ENCODE data around the gene MEGF6.

The MEGF6 gene

DNA sequence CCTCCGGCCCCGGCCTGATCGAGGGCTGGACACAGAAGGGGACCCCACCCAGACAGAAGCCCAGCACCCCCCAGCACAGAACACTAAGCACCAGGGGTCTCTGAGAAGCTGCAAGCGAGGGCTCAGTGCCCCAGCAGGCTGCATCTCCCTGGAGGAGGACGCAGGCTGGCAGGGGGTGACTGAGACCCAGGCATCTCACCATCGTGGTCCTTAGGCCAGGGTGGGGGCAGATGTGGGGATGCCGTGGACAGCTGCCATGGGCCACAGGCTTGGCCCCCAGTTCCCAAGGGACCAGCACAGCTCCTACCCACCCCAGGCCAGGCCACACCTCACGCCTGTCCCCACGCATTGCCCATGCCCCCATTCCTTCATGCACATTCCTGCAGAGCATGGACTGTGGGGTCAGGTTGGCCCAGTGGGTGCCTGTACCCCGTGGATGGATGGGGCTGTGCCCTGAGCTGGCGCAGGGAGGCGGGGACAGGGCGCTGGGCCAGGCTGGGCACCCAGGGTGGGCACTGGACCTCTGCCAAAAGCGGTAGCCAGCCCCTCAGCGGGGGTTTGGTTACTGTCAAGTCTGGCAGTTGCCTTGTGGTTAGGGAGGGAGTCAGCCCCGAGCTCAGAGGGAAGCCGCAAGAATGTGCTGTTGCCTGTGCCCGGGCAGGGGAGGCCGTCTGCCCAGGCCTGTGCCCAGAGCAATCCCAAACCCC is 95.4 kb downstream of the MEGF6 start:
- TF ChIP-seq, protein P1, sequence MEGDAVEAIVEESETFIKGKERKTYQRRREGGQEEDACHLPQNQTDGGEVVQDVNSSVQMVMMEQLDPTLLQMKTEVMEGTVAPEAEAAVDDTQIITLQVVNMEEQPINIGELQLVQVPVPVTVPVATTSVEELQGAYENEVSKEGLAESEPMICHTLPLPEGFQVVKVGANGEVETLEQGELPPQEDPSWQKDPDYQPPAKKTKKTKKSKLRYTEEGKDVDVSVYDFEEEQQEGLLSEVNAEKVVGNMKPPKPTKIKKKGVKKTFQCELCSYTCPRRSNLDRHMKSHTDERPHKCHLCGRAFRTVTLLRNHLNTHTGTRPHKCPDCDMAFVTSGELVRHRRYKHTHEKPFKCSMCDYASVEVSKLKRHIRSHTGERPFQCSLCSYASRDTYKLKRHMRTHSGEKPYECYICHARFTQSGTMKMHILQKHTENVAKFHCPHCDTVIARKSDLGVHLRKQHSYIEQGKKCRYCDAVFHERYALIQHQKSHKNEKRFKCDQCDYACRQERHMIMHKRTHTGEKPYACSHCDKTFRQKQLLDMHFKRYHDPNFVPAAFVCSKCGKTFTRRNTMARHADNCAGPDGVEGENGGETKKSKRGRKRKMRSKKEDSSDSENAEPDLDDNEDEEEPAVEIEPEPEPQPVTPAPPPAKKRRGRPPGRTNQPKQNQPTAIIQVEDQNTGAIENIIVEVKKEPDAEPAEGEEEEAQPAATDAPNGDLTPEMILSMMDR (conservative IDR thresholded peaks at IDR 0.05; ENCODE audit: low read depth, low read length) = no peak
- H3K4me3 ChIP-seq (ENCODE audit: low read depth, low read length) = no peak overlapping the region
- no peak for DNase-seq (ENCODE audit: low read depth)

DNA sequence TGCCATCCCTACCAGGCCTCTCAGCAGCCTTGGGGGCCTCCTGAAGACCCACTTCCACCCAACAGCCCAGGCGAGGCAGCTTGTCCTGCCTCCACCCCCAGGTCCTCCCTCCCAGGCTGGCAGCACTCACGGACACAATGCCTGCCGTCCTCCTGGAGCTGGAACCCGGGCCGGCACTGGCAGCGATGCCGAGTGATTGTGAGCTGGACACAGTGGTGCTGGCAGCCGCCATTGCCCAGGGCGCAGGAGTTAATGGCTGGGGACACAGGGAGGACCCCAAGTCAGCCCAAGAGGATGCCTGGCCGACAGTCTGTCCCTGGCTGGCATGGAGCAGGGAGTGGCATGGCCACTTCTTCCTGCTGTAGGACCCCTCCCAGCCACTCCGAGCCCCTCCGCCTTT is 96.0 kb downstream of the MEGF6 start:
- H3K4me3 ChIP-seq (ENCODE audit: low read depth, low read length) = no peak overlapping the region
- TF ChIP-seq, protein P1 (conservative IDR thresholded peaks at IDR 0.05; ENCODE audit: low read depth, low read length) = no peak
- no peak for DNase-seq (ENCODE audit: low read depth)

DNA sequence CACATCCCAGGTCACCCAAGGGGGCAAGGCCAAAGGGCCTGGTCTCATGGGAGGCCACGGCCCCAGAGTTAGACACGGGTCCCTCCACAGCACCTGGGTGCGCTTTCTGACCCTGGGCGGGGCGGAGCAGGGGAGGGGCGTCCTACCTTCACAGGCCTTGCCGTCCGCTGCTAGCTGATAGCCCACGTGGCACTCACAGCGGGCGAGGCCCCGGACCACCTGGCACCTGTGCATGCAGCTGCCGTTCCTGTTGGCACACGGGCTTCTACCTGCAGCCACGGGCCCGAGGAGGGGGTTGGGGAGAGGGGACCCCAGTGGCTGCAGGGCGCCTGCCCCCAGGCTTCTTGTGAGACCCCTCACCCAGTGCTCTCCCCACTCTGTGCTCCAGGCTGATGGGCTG is 96.9 kb downstream of the MEGF6 start:
- TF ChIP-seq, protein P1 (conservative IDR thresholded peaks at IDR 0.05; ENCODE audit: low read depth, low read length) = no peak
- no peak for DNase-seq (ENCODE audit: low read depth)

DNA sequence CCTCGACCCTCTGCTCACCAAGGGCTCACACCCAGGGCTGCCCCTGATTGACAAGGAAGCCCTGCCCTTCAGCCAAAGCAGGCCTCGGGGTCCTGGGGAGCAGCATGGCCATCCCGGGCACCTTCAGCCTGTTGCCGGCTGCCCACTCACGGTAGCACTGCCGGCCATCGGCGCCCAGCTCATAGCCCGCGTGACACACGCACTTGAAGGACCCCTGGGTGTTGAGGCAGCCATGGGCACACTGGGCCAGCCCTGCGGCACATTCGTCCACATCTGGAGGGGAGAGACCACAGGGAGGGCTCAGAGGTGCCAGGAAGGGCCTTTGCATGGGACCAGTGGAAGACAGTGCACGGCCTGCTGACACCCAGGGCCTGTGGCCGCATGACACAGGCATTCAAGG is 99.5 kb downstream of the MEGF6 start:
- H3K4me3 ChIP-seq (ENCODE audit: low read depth, low read length) = no peak overlapping the region
- TF ChIP-seq, protein P1 (conservative IDR thresholded peaks at IDR 0.05; ENCODE audit: low read depth, low read length) = no peak
- DNase-seq (ENCODE audit: low read depth) = no peak

More for the DNA sequence above, 96.9 kb downstream of the MEGF6 start:
- no peak overlapping the region for H3K4me3 ChIP-seq (ENCODE audit: low read depth, low read length)

DNA sequence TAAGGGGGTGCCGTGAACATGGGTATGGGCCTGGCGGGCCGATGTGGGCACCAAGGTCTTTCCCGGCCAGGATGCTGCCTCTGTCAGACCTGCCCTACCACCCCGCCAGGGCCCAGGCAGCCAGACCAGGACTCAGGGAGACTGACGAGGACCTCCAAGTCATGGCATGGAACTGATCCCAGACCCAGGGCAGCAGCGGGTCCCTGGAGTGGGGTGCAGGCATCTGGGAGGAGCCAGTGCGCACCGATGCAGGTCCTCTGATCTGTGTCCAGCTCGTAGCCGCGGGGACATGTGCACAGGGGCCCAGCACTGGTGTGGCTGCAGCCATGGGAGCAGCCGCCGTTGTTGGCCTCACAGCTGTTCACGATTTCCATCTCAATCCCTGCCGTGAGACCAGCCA is 100.0 kb downstream of the MEGF6 start:
- no peak for DNase-seq (ENCODE audit: low read depth)
- H3K4me3 ChIP-seq (ENCODE audit: low read depth, low read length) = no peak overlapping the region
- TF ChIP-seq, protein P1 (conservative IDR thresholded peaks at IDR 0.05; ENCODE audit: low read depth, low read length) = no peak

DNA sequence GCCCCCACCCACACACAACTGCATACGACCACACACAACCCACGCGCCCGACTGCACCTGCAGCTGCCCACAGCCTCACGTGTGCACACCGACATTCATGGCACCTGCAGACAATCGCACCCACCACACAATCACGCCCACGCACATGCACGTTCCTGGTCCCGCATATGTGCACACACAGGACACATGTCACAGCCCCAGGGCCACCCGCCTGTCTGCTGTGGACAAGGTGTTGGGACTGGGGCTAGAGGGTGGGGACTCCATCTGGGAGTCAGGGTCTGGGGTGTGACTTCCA is 100.4 kb downstream of the MEGF6 start:
- no peak overlapping the region for H3K4me3 ChIP-seq (ENCODE audit: low read depth, low read length)
- TF ChIP-seq, protein P1 (conservative IDR thresholded peaks at IDR 0.05; ENCODE audit: low read depth, low read length) = no peak
- DNase-seq (ENCODE audit: low read depth) = no peak
